OCI-LY3 (cell line): ENCODE results near the gene FRMPD4.

Experiments used
- EZH2phosphoT487 ChIP-seq: fragments of 200-600 bp; shearing (Covaris generic); IDR thresholded peaks from 2 replicates; pipeline ENCODE4 v1.6.1; 2018; ENCODE audit warnings: antibody characterized with exemption, mixed run types, low read depth
- TF ChIP-seq, protein P1 (sequence below): fragments of 200-600, 300-600 bp; sonication (generic); IDR thresholded peaks from 2 replicates; pipeline ENCODE4 v1.5.1; 2014; ENCODE audit warnings: antibody characterized with exemption, low read length, low read depth

GRCh38 chrX:12329476-12329875, 191.2 kb downstream of the FRMPD4 start:
- TF ChIP-seq, protein P1, sequence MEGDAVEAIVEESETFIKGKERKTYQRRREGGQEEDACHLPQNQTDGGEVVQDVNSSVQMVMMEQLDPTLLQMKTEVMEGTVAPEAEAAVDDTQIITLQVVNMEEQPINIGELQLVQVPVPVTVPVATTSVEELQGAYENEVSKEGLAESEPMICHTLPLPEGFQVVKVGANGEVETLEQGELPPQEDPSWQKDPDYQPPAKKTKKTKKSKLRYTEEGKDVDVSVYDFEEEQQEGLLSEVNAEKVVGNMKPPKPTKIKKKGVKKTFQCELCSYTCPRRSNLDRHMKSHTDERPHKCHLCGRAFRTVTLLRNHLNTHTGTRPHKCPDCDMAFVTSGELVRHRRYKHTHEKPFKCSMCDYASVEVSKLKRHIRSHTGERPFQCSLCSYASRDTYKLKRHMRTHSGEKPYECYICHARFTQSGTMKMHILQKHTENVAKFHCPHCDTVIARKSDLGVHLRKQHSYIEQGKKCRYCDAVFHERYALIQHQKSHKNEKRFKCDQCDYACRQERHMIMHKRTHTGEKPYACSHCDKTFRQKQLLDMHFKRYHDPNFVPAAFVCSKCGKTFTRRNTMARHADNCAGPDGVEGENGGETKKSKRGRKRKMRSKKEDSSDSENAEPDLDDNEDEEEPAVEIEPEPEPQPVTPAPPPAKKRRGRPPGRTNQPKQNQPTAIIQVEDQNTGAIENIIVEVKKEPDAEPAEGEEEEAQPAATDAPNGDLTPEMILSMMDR, result no peak
- TF ChIP-seq EZH2phosphoT487, result no peak
